Ishikawa (cell line): Measurements from ENCODE around the gene IL2RG.

Experiments used
- CEBPB ChIP-seq: IDR thresholded peaks from 2 replicates; pipeline ENCODE4 v1.6.1; 2012
- EGR1 ChIP-seq: IDR thresholded peaks from 2 replicates; pipeline ENCODE4 v1.6.1; 2012
- EP300 ChIP-seq: IDR thresholded peaks from 2 replicates; pipeline ENCODE4 v1.6.1; 2012; ENCODE audit warnings: borderline replicate concordance
- FOXM1 ChIP-seq: IDR thresholded peaks from 2 replicates; pipeline ENCODE4 v1.6.1; 2012; ENCODE audit warnings: low read depth, borderline replicate concordance
- MAX ChIP-seq: IDR thresholded peaks from 2 replicates; pipeline ENCODE4 v1.6.1; 2012
- NFIC ChIP-seq: IDR thresholded peaks from 2 replicates; pipeline ENCODE4 v1.6.1; 2012
- RAD21 ChIP-seq: IDR thresholded peaks from 2 replicates; pipeline ENCODE4 v1.6.1; 2012; ENCODE audit warnings: low read depth
- TAF1 ChIP-seq: IDR thresholded peaks from 2 replicates; pipeline ENCODE4 v1.6.1; 2012; ENCODE audit warnings: low read depth, mild to moderate bottlenecking
- TCF12 ChIP-seq: IDR thresholded peaks from 2 replicates; pipeline ENCODE4 v1.6.1; 2012; ENCODE audit warnings: low read depth
- TEAD4 ChIP-seq: IDR thresholded peaks from 2 replicates; pipeline ENCODE4 v1.6.1; 2012
- YY1 ChIP-seq: IDR thresholded peaks from 2 replicates; pipeline ENCODE4 v1.6.1; 2012; ENCODE audit warnings: low read depth
- TF ChIP-seq, protein P1 (sequence below): IDR thresholded peaks from 2 replicates; pipeline ENCODE4 v1.6.1; 2012; ENCODE audit warnings: low read depth, mild to moderate bottlenecking
- TF ChIP-seq, protein P2 (sequence below): IDR thresholded peaks from 2 replicates; pipeline ENCODE4 v1.6.1; 2012

DNA sequence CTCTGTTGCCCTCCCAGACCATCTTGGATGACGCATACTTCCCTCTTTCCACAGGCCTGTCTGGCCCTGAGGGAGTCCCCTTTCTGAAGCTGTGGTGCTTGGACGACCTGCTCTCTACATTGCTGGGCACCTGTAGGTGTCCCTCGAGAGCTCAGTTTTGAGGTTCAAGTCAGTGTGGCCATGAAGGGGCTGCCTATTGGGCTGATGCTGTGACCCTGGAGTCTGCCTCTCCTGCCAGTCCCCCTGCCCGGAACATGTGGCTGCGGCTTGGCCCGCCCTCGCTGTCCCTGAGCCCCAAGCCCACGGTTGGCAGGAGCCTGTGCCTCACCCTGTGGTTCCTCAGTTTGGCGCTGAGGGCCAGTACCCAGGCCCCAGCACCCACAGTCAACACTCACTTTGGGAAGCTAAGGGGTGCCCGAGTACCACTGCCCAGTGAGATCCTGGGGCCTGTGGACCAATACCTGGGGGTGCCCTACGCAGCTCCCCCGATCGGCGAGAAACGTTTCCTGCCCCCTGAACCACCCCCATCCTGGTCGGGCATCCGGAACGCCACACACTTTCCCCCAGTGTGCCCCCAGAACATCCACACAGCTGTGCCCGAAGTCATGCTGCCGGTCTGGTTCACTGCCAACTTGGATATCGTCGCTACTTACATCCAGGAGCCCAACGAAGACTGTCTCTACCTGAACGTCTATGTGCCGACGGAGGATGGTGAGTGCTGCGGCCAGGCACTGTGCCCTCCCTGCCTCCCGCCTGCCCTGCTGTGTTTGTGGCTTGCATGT lies 36.3 kb upstream of the IL2RG start:
- no peak for TF ChIP-seq YY1
- TF ChIP-seq MAX = no peak
- TF ChIP-seq EP300 = no peak
- no peak for TF ChIP-seq FOXM1
- TF ChIP-seq TCF12 = no peak
- no peak for TF ChIP-seq TAF1
- TF ChIP-seq, protein P1, sequence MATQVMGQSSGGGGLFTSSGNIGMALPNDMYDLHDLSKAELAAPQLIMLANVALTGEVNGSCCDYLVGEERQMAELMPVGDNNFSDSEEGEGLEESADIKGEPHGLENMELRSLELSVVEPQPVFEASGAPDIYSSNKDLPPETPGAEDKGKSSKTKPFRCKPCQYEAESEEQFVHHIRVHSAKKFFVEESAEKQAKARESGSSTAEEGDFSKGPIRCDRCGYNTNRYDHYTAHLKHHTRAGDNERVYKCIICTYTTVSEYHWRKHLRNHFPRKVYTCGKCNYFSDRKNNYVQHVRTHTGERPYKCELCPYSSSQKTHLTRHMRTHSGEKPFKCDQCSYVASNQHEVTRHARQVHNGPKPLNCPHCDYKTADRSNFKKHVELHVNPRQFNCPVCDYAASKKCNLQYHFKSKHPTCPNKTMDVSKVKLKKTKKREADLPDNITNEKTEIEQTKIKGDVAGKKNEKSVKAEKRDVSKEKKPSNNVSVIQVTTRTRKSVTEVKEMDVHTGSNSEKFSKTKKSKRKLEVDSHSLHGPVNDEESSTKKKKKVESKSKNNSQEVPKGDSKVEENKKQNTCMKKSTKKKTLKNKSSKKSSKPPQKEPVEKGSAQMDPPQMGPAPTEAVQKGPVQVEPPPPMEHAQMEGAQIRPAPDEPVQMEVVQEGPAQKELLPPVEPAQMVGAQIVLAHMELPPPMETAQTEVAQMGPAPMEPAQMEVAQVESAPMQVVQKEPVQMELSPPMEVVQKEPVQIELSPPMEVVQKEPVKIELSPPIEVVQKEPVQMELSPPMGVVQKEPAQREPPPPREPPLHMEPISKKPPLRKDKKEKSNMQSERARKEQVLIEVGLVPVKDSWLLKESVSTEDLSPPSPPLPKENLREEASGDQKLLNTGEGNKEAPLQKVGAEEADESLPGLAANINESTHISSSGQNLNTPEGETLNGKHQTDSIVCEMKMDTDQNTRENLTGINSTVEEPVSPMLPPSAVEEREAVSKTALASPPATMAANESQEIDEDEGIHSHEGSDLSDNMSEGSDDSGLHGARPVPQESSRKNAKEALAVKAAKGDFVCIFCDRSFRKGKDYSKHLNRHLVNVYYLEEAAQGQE = no peak
- TF ChIP-seq CEBPB = no peak
- no peak for TF ChIP-seq RAD21
- TF ChIP-seq EGR1 = no peak
- no peak for TF ChIP-seq TEAD4
- TF ChIP-seq, protein P2, sequence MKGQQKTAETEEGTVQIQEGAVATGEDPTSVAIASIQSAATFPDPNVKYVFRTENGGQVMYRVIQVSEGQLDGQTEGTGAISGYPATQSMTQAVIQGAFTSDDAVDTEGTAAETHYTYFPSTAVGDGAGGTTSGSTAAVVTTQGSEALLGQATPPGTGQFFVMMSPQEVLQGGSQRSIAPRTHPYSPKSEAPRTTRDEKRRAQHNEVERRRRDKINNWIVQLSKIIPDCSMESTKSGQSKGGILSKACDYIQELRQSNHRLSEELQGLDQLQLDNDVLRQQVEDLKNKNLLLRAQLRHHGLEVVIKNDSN = no peak
- no peak for TF ChIP-seq NFIC
